Choroid plexus epithelial cell (primary cell): ENCODE measurements around the gene RBM20.

Source experiments
- DNase-seq: peaks from one replicate; pipeline ENCODE4 v3.0.0-alpha.2; 2010; ENCODE audit warnings: low read depth
- H3K4me3 ChIP-seq: 2 replicates; pipeline ENCODE4 v1.5.1; 2011; ENCODE audit warnings: low read depth, mild to moderate bottlenecking, control low read depth, low read length, moderate library complexity
- TF ChIP-seq, protein P1 (sequence below): conservative IDR thresholded peaks from 2 replicates; pipeline ENCODE4 v1.5.1; 2011; ENCODE audit warnings: low read depth, mild to moderate bottlenecking, control low read depth, inconsistent platforms, low read length, moderate library complexity

RBM20 gene

DNA sequence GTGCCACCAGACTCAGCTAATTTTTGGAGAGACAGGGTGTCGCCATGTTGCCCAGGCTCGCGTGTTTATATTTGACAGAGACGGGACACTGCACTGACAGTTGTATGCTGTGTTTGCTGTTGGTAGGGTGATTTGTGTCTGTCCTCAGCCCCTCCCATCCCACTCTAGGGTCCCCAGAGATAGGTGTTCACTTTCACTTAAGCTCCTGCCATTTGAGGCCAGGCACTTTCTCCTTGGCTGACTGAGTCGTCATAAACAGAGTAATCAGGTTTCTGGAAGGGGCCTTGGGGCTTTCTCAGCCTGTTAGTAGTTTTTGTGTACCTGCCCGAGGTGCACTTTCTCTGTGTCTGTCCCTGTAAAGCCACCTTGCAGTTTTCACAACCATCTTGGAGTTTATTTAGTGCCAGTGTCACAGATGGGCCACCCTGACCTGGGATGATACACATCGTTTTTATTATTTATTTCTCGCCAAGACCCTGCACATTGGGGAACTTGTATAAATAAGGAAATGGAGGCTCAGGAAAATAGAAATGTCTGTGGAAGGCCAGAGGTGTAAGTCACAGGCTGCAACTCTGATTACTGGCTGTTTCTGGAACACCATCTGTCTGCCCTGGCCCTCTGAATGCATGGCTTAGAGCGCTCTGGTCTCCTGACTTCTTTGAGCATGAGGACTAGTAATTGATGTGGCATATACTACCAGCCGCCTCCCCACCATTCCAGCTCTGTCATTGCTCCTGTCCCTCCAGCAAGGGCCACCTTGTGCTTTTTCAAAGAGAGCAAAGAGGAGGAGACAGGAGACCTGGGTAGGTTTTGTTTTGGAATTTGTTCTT, 145.7 kb downstream of the RBM20 start:
- no peak overlapping the region for H3K4me3 ChIP-seq
- TF ChIP-seq, protein P1, sequence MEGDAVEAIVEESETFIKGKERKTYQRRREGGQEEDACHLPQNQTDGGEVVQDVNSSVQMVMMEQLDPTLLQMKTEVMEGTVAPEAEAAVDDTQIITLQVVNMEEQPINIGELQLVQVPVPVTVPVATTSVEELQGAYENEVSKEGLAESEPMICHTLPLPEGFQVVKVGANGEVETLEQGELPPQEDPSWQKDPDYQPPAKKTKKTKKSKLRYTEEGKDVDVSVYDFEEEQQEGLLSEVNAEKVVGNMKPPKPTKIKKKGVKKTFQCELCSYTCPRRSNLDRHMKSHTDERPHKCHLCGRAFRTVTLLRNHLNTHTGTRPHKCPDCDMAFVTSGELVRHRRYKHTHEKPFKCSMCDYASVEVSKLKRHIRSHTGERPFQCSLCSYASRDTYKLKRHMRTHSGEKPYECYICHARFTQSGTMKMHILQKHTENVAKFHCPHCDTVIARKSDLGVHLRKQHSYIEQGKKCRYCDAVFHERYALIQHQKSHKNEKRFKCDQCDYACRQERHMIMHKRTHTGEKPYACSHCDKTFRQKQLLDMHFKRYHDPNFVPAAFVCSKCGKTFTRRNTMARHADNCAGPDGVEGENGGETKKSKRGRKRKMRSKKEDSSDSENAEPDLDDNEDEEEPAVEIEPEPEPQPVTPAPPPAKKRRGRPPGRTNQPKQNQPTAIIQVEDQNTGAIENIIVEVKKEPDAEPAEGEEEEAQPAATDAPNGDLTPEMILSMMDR = no peak
- DNase-seq = no peak

DNA sequence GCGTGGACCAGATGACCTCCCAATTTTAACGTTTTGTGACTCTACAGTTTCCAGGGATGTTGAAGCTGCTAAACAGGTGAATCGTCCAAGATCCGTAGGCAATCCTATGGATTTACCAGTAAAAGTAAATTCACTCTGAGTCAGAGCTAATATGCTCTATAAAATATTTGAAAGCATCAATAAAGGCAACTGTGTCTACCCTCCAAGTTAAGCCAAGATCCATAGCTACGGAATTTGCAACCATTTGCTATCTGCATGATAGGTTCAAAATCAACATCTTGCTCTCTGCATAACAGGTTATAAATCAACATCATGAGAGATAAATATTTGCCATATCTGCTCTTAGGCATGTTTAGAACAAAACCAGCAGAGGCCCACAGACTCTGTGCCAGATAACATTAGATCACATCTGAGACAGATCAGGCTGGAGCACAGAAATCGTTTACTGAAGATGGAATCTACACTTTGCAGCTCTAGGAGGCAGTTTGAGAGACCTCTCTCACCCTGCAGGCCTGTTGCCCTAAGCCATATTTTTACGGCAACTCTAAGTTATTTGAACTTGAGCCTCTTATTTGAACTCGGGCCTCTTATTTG, 146.9 kb downstream of the RBM20 start:
- TF ChIP-seq, protein P1 = no peak
- H3K4me3 ChIP-seq = no peak overlapping the region
- DNase-seq = no peak

DNA sequence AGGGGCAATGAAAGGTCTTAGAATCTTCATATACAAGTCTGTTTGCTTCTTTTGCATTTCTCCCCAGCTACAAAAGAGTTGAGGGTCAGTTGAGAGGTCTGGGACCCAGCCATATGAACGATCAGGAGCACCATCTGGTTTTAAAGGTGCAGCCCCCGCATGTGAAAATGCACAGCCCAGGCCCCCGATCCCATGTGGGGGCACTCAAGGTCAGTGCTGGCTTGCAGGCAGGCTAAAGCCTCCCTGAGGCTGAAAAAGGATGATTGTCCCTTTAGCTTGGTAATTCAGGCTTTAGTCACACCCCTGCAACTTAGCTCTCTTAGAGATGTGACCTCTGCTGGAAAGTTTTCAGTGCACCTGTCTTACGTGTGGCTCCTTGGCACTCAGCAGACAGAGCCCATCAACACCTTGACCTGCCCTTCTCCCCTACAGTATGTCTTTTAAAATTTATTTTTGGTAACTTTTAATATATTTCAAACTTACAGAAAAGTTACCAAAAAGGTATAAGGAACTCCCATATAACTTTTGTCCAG, 147.5 kb downstream of the RBM20 start:
- TF ChIP-seq, protein P1 = no peak
- no peak for DNase-seq
- H3K4me3 ChIP-seq = no peak overlapping the region

DNA sequence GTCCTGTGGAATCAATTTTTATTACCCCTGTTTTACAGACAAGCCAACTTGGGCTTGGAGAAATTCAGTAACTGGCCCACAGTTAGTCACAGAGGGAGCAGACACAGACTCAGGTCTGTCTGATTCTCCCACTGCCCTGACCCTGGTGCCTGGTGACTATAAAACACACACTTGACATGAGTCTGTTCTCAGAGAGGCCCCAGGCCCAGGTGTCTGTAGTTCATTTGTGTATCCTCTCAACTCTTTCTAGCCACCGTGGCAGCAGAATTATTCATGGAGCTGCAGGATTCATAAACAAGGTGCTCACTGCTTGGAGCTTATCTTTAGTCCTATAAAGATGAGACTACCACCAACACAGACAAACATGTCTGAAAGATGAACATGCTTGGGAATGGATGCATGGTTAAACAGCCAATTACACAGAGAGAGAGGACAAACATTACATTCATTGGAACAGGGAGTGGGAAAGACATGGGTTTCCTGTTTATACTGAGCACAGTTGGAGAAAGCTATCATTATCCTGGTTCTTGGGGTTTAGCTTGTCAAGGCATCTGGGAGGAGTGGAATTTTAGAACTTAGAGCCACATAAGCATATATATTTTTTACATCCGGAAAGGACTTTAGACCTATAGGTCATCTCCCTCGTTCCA, 148.5 kb downstream of the RBM20 start:
- DNase-seq = no peak
- H3K4me3 ChIP-seq = no peak overlapping the region
- TF ChIP-seq, protein P1 = no peak

DNA sequence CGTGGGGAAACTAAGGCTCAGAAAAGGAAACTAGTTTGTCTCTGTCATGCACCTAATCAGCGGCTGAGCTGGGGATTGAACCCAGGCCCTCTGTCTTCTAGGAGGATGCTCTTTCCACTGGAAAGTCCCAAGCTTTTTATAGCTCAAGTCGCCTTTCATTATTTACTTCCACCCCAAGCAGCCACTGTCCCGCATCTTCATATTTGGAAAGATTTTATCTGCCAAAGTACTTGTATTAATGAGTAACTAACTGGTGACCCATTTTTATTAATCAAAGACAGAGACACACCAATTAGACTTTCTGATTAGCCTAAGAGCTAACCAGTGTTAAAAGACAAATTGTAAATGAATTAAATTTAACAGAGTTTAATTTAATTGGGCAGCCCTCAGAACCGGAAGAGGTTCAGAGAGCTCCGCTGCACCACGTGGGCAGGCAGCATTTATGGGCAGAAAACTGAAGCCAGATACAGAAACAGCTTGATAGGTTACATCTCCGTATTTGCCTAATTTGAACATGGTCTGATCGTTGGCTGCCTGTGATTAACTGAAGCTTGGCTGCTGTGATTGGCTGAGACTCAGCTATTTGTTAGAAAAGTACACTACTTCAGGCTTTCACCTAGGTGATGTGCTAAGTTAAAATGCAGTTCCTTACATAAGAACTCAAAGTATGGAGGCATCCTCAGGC, 149.1 kb downstream of the RBM20 start:
- H3K4me3 ChIP-seq = no peak overlapping the region
- no peak for DNase-seq
- TF ChIP-seq, protein P1 = no peak

DNA sequence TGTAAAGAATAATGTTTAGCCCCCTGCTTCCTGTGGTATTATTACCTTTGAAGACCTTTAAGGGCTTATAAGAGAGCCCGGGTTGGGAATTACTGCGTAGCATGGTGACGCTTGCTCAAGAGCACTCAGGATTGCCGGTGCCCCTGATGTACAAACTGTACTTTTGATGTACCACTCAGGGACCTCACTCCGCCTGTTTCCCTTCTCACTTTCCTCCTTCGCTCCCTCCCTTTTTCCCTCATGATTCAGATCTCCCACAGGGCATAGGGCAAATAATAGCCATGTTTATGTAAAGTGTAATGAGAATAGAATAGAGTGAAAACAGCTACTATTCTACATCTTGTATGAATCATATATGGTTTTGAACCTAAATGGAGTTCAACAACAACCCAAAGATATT, 149.8 kb downstream of the RBM20 start:
- H3K4me3 ChIP-seq = no peak overlapping the region
- TF ChIP-seq, protein P1 = no peak
- peak; percentile 88 for DNase-seq
